T-helper 2 cell treated with Interferon-gamma antibody and Interleukin-4, amounts not matched to agents 5 μg/mL and 100 μg/mL, for 36 hours (primary cell): Measurements from ENCODE around the gene ATP13A5.

Experiments
- DNase-seq: peaks from one replicate; pipeline ENCODE4 v3.0.0; 2021; ENCODE audit warnings: low spot score
- H3K27ac Mint-ChIP-seq: one replicate; pipeline ENCODE4 v1.8.0; 2021; ENCODE audit warnings: mild to moderate bottlenecking, mixed read lengths
- H3K27me3 Mint-ChIP-seq: one replicate; pipeline ENCODE4 v1.8.0; 2021; ENCODE audit warnings: low read depth, mixed read lengths
- H3K36me3 Mint-ChIP-seq: one replicate; pipeline ENCODE4 v1.8.0; 2021; ENCODE audit warnings: low read depth, mixed read lengths
- H3K4me1 Mint-ChIP-seq: one replicate; pipeline ENCODE4 v1.8.0; 2021; ENCODE audit warnings: low read depth, mixed read lengths
- H3K4me3 Mint-ChIP-seq: one replicate; pipeline ENCODE4 v1.8.0; 2022; ENCODE audit warnings: mild to moderate bottlenecking, moderate library complexity, mixed read lengths
- H3K9me3 Mint-ChIP-seq: one replicate; pipeline ENCODE4 v1.8.0; 2021; ENCODE audit warnings: mixed read lengths

ATP13A5 gene

DNA sequence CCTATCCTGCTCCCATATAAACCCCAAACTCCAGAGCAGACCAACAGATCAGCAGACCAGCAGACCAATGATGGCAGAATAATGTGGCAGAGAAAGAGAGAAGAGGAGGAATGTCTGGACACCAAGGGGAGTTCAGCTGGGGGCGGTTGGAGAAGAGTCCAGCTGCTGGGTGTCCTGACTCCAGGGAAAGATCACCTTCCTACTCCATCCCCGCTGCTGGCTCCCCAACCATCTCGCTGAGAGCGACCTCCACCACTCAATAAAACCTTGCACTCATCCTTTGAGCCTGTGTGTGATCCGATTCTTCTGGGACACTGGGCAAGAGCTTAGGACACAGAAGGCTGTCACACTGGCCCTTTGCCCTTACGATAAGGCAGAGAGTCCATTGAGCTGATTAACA is 150.3 kb downstream of the ATP13A5 start:
- Mint-ChIP-seq H3K4me1 (no peaks in the 10 kb centered on the region), H3K36me3 (no peaks in the 10 kb centered on the region), H3K27me3 (peaks cover 2% of the 10 kb centered on the region), H3K4me3 (no peak overlapping the region), H3K9me3 (no peaks in the 10 kb centered on the region), H3K27ac (no peak overlapping the region)
- DNase-seq, result no peak

DNA sequence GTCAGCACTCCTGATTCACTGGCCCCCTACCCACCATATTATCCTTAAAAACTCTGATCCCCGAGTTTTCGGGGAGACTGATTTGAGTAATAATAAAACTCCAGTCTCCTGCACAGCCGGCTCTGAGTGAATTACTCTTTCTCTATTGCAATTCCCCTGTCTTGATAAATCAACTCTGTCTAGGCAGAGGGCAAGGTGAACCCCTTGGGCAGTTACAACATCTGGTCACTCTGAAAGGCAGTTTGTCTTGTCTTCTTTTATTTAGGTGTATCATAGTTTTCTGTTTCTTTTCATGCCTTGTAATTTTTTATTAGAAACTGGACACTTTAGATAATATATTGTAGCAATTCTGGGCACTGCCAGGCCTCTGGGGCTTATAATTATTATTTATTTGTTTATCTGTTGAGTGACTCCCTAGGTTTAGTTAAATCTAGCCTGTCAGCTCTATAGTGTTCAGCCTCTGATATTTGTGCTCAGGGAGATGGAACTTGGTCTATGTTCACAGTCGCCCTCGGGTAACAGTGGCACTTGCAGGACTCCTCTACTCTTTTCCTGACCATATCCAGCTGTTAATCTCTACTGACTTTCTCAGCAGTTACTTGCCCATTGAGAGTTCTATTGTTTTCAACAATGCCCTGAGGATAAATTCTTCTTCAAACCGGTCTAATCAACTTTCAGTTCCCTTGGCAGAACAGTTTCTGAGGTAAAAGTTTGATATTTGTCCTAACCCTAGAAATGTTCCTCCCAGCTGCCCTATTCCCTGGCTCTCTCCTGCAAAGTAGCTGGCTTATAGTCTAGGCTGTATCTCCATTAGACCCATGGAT is 153.0 kb downstream of the ATP13A5 start:
- DNase-seq, result no peak
- H3K4me3 Mint-ChIP-seq, result no peak overlapping the region
- no peaks in the 10 kb centered on the region for H3K4me1 Mint-ChIP-seq
- no peaks in the 10 kb centered on the region for H3K36me3 Mint-ChIP-seq
- H3K27ac Mint-ChIP-seq, result no peak overlapping the region
- peaks cover 2% of the 10 kb centered on the region for H3K27me3 Mint-ChIP-seq
- H3K9me3 Mint-ChIP-seq, result no peaks in the 10 kb centered on the region
